Mesendoderm (in vitro differentiated cells): Measurements from ENCODE around the gene ACAT1. TPM values are rescaled to one million over a fixed set of nuclear protein-coding genes. Genes with fewer than 3 reads are reported as not detected.

Experiments used
- DNase-seq: peaks from one replicate; pipeline ENCODE4 v3.0.0; 2013
- H2AK5ac ChIP-seq: 2 replicates; pipeline ENCODE4 v1.6.1; 2013; ENCODE audit warnings: low read length, inconsistent platforms
- H2BK120ac ChIP-seq: 2 replicates; pipeline ENCODE4 v1.6.1; 2013; ENCODE audit warnings: low read depth, mild to moderate bottlenecking, low read length, moderate library complexity, mixed read lengths
- H2BK15ac ChIP-seq: replicated peaks from 2 replicates; pipeline ENCODE4 v1.6.1; 2013; ENCODE audit warnings: low read depth, mild to moderate bottlenecking, moderate library complexity
- H2BK5ac ChIP-seq: 2 replicates; pipeline ENCODE4 v1.6.1; 2013; ENCODE audit warnings: low read length, inconsistent platforms
- H3K18ac ChIP-seq: 2 replicates; pipeline ENCODE4 v1.6.1; 2013; ENCODE audit warnings: mild to moderate bottlenecking, low read length, mixed read lengths
- H3K23ac ChIP-seq: one replicate; pipeline ENCODE4 v1.6.1; 2013; ENCODE audit warnings: low read length
- H3K27ac ChIP-seq: 2 replicates; pipeline ENCODE4 v1.5.1; 2013; ENCODE audit warnings: low read depth, mild to moderate bottlenecking, inconsistent platforms, low read length, moderate library complexity
- H3K27me3 ChIP-seq: 2 replicates; pipeline ENCODE4 v1.6.1; 2013; ENCODE audit warnings: low read length, control low read depth, mild to moderate bottlenecking, inconsistent platforms; ENCODE audit not compliant: insufficient read depth, poor library complexity
- H3K36me3 ChIP-seq: 2 replicates; pipeline ENCODE4 v1.6.1; 2013; ENCODE audit warnings: low read length, inconsistent platforms; ENCODE audit not compliant: control insufficient read depth, insufficient read depth
- H3K4ac ChIP-seq: one replicate; pipeline ENCODE4 v1.6.1; 2013; ENCODE audit warnings: low read depth, mild to moderate bottlenecking, low read length, moderate library complexity
- H3K4me1 ChIP-seq: 2 replicates; pipeline ENCODE4 v1.6.1; 2013; ENCODE audit warnings: low read depth, low read length, inconsistent platforms; ENCODE audit not compliant: control insufficient read depth
- H3K4me2 ChIP-seq: 2 replicates; pipeline ENCODE4 v1.6.1; 2013; ENCODE audit warnings: low read length
- H3K4me3 ChIP-seq: 2 replicates; pipeline ENCODE4 v1.5.1; 2013; ENCODE audit warnings: mild to moderate bottlenecking, low read length
- H3K56ac ChIP-seq: one replicate; pipeline ENCODE4 v1.6.1; 2013; ENCODE audit warnings: low read length
- H3K79me1 ChIP-seq: 2 replicates; pipeline ENCODE4 v1.6.1; 2013; ENCODE audit warnings: low read length, inconsistent platforms
- H3K79me2 ChIP-seq: 2 replicates; pipeline ENCODE4 v1.6.1; 2013; ENCODE audit warnings: mild to moderate bottlenecking, low read length; ENCODE audit not compliant: control insufficient read depth, insufficient read depth
- H3K9ac ChIP-seq: 2 replicates; pipeline ENCODE4 v1.6.1; 2013; ENCODE audit warnings: low read length, inconsistent platforms
- H4K5ac ChIP-seq: one replicate; pipeline ENCODE4 v1.6.1; 2013; ENCODE audit warnings: low read length
- H4K8ac ChIP-seq: one replicate; pipeline ENCODE4 v1.6.1; 2013; ENCODE audit warnings: low read depth, mild to moderate bottlenecking, control low read depth, low read length, moderate library complexity
- WGBS: extraction: QIAGEN DNeasy Blood & Tissue Kit; methylation state at CpG from one replicate; pipeline ENCODE4 v1.1.7; 2013; ENCODE audit warnings: low lambda C conversion rate, missing lambda C conversion rate; ENCODE audit not compliant: insufficient coverage; ENCODE audit errors: extremely low coverage; 5-methylcytosine and 5-hydroxymethylcytosine counted together
- small RNA-seq: library from polyadenylated mRNA; stranded (forward); fragments of <200 nt; extraction: miRNeasy Mini kit (QIAGEN cat#:217004); gene quantifications from one replicate; pipeline ENCODE3, GENCODE V24; 2013; ENCODE audit not compliant: insufficient read depth

ACAT1 gene

DNA sequence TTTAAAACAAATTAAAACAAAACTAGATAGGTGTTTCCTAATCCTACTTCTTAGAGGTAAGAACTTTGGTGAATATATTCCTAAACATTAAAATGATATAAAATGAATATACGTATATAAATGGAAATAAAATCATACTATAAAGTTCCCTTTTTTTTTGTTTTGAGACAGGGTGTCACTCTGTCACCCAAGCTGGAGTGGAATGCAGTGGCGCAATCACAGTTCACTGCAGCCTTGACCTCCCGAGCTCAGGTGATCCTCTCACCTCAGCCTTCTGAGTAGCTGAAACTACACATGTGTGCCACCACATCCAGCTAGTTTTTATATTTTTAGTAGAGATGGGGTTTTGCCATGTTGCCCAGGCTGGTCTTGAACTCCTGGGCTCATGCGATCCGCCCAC, 56.2 kb downstream of the ACAT1 start:
- peaks cover 2% of the 10 kb centered on the region for H3K36me3 ChIP-seq

DNA sequence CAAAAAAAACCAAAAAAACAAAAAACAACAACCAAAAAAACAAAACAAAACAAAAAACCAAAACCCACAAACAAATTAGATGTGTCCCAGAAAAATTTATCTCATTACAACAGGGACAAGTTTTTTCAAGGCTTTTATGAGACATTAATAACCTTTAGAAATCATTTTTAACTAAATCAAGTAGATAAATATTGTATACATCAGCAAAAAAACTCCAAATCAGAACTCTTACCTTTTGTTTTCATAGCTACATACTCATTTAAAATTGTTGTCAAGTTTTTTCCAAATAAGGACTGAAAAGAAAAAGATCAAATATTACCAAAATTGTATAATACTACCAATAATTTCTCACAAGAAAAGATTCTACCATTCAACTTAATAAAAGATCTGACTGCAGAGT, 72.4 kb downstream of the ACAT1 start:
- H3K9ac ChIP-seq = no peak overlapping the region
- no peak overlapping the region for H2BK120ac ChIP-seq
- H3K36me3 ChIP-seq = peaks cover 4% of the 10 kb centered on the region
- no peak overlapping the region for H3K18ac ChIP-seq
- no peaks in the 10 kb centered on the region for H3K27me3 ChIP-seq
- H4K5ac ChIP-seq = no peak overlapping the region
- H3K4me2 ChIP-seq = no peak overlapping the region
- H3K79me1 ChIP-seq = peaks cover 2% of the 10 kb centered on the region
- no peak overlapping the region for H2BK15ac ChIP-seq
- H2BK5ac ChIP-seq = no peak overlapping the region
- no peak overlapping the region for H4K8ac ChIP-seq
- H3K4me3 ChIP-seq = no peak overlapping the region
- no peak overlapping the region for H2AK5ac ChIP-seq
- H3K23ac ChIP-seq = no peak overlapping the region
- DNase-seq = no peak
- H3K4me1 ChIP-seq = no peaks in the 10 kb centered on the region
- no peak overlapping the region for H3K4ac ChIP-seq
- H3K79me2 ChIP-seq = peaks cover 4% of the 10 kb centered on the region
- H3K56ac ChIP-seq = no peak overlapping the region
- H3K27ac ChIP-seq = no peak overlapping the region

More for the DNA sequence above, 56.2 kb downstream of the ACAT1 start:
- Histone ChIP-seq H3K9ac (no peak overlapping the region), H2BK120ac (no peak overlapping the region), H3K23ac (no peak overlapping the region), H3K79me1 (no peaks in the 10 kb centered on the region), H2BK5ac (no peak overlapping the region), H3K79me2 (no peaks in the 10 kb centered on the region), H2BK15ac (no peak overlapping the region), H2AK5ac (no peak overlapping the region), H4K8ac (no peak overlapping the region), H3K56ac (no peak overlapping the region), H4K5ac (no peak overlapping the region), H3K27me3 (no peaks in the 10 kb centered on the region), H3K4ac (no peak overlapping the region), H3K27ac (no peak overlapping the region), H3K4me1 (no peaks in the 10 kb centered on the region), H3K4me2 (no peak overlapping the region), H3K4me3 (no peak overlapping the region), H3K18ac (no peak overlapping the region)
- DNase-seq = no peak
- no CpG with 5 or more reads among the region's 5 CpGs for WGBS

DNA sequence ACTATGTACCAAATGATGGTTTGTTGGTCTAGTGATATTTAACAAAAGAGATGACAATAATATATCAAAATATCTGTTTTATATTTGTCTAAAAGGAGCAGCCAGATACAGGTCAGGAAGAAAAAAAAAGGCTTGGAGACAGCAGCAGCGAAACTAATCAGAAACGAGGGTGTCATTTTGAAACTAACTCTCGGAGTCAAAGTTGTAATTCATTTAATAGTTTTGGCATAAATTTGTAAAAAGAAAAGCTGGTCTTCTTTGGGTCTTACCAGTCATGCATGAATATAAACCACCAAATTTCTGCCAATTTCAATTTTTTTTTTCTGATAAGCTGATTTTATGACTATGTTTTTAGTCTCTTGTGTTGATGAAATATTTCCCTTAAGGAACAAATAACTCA, 75.5 kb downstream of the ACAT1 start:
- Histone ChIP-seq H3K79me2 (peaks cover 16% of the 10 kb centered on the region), H2BK15ac (no peak overlapping the region), H3K27ac (no peak overlapping the region), H3K4me2 (no peak overlapping the region), H3K23ac (no peak overlapping the region), H3K36me3 (peaks cover 1% of the 10 kb centered on the region), H3K79me1 (peaks cover 10% of the 10 kb centered on the region), H3K18ac (no peak overlapping the region), H4K5ac (no peak overlapping the region), H4K8ac (no peak overlapping the region), H3K9ac (no peak overlapping the region), H3K27me3 (no peaks in the 10 kb centered on the region), H3K4me3 (no peak overlapping the region), H3K56ac (no peak overlapping the region), H2AK5ac (no peak overlapping the region), H3K4ac (no peak overlapping the region), H2BK5ac (no peak overlapping the region), H2BK120ac (no peak overlapping the region), H3K4me1 (peaks cover 4% of the 10 kb centered on the region)
- DNase-seq = no peak
- WGBS = no CpG with 5 or more reads among the region's 3 CpGs

Small RNA genes lying within 50 kb of the gene (small RNA-seq; reads per million reads assigned to genes)
- not detected for gene RF00019
